LNCAP (cell line): ENCODE data around the gene SERBP1.

ENCODE experiments used
- CTCF ChIP-seq: fragments of 450-650 bp; IDR thresholded peaks from 2 replicates; pipeline ENCODE4 v1.5.1; 2017; ENCODE audit warnings: mild to moderate bottlenecking

Gene SERBP1

GRCh38 chr1:67465375-67465774, 35.2 kb upstream of the SERBP1 start:
- no peak for TF ChIP-seq CTCF

- TF ChIP-seq CTCF, result no peak
Measured at GRCh38 chr1:67464746-67465145, 34.5 kb upstream of the SERBP1 start.

GRCh38 chr1:67464058-67464457, 33.9 kb upstream of the SERBP1 start:
- TF ChIP-seq CTCF, result no peak

- no peak for TF ChIP-seq CTCF
Measured at GRCh38 chr1:67463298-67463955, 33.2 kb upstream of the SERBP1 start.

GRCh38 chr1:67460676-67461500, 30.7 kb upstream of the SERBP1 start:
- TF ChIP-seq CTCF, result no peak

- TF ChIP-seq CTCF, result no peak
Measured at GRCh38 chr1:67459068-67459467, 28.9 kb upstream of the SERBP1 start.

- no peak for TF ChIP-seq CTCF
Measured at GRCh38 chr1:67458663-67459062, 28.5 kb upstream of the SERBP1 start.
